Stimulated activated CD4-positive, alpha-beta T cell treated with anti-CD3 and anti-CD28 coated beads, Interleukin-12 subunit alpha, Interleukin-12 subunit beta, amount 100 ng/mL, for 4 hours (primary cell): Measurements from ENCODE around the gene SPPL2A.
"Not testable (repeated sequence)": the region's sequence is repeated elsewhere in the genome, so short reads cannot be mapped to it uniquely, and the experiment has no call there.

Experiments used
- DNase-seq: peaks from one replicate; pipeline ENCODE4 v3.0.0-alpha.2; 2020

SPPL2A gene, protein sequence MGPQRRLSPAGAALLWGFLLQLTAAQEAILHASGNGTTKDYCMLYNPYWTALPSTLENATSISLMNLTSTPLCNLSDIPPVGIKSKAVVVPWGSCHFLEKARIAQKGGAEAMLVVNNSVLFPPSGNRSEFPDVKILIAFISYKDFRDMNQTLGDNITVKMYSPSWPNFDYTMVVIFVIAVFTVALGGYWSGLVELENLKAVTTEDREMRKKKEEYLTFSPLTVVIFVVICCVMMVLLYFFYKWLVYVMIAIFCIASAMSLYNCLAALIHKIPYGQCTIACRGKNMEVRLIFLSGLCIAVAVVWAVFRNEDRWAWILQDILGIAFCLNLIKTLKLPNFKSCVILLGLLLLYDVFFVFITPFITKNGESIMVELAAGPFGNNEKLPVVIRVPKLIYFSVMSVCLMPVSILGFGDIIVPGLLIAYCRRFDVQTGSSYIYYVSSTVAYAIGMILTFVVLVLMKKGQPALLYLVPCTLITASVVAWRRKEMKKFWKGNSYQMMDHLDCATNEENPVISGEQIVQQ

DNA sequence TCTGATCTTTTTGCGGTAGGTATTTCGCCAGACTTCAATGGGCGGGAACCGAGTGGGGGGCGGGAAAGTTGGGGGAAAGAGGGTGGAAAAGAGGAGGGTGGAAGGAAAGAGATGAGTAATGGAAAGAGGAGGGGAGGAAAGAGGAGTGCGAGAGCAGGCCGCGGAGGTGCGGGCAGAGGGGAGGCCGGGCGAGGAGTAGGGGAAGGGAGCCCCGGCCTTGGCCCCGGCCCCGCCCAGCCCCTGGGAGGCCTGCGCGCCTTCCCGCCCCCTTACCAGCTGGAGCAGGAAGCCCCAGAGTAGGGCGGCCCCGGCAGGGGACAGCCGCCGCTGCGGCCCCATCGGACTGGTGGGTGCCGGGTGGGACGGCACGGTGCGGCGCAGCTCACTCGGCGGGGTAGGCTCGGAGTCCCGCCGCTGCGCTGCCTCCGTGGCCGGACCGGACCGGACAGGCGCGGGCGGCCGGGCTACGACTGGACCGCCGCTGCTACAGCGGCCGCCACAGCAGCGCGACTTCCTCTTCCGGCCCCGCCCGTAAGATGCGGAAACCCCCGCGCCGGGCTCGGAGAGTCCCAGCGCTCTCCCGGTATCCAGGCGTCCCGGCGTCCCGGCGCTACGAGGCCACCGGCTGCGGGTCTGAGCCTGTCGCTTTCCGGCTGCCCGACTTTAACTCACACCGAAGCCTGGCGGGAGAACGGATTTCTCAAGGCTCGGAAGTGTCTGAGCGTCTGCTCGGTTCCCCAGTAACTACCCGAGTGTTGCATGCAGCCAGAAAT, at the start of gene SPPL2A:
SPPL2A (minus strand) TSS at position 512 of the 773 bp plus-strand sequence; CDS start at position 339, 173 bp downstream.
- DNase-seq: peak; percentile 87

DNA sequence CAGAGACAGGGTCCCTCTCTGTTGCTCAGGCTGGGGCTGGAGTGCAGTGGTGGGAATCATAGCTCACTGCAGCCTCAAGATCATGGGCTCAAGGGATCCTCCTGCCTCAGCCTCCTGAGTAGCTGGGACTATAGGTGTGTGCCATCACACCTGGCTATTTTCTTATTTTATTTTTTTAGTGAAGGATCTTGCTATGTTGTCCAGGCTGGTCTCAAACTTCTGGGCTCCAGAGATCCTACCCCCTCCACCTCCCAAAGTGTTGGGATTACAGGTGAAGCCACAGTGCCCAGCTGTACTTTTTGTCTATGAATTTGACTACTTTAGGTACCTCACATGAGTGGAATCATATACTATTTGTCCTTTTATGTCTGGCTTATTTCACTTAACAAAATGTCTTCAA, 49.1 kb upstream of the SPPL2A start:
- no peak for DNase-seq

DNA sequence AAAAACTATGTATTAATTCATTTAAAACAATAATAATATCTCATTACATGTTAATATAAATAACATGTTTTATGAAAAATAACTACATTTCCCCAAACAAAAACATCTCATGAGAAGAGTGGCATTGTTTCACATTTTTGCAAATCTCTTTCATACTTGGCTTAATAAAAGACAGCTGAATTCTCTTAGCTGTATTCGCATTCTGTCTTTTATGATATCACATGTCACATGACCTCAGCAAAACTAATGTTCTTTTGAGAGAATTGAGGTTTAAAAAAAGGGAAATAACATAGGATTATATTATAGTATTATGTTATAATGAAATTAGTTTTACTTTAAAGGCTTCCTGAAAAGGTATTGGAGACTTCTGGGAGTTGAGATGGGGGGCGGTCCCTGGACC, 48.4 kb upstream of the SPPL2A start:
- DNase-seq: no peak

DNA sequence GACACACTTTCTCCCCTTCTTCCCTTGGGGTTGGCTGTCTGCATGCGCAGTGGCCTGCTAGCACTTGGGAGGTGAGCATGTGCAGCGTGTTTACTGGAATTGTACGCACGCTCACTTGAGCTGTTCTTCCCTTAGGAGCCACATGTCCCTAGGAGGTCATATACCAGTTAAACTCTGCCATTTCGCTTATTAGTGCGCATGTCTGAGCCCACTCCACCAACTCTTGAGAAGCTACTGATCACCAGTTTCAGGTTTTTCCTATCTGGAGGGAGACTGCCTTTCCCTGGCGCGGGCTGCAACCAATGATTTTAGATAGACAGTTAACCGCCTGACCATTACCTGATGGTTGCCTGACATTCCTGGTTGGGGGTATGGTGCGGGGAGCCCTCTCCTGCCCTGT, 47.6 kb upstream of the SPPL2A start:
- DNase-seq: no peak

DNA sequence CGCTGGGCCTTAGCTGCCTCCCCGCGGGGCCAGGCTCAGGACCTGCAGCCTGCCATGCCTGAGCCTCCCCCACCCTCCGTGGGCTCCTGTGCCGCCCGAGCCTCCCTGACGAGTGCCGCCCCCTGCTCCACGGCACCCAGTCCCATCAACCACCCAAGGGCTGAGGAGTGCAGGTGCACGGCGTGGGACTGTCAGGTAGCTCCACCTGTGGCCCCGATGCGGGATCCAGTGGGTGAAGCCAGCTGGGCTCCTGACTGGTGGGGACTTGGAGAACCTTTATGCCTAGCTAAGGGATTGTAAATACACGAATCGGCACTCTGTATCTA, 46.6 kb upstream of the SPPL2A start:
- DNase-seq: not testable (repeated sequence)

DNA sequence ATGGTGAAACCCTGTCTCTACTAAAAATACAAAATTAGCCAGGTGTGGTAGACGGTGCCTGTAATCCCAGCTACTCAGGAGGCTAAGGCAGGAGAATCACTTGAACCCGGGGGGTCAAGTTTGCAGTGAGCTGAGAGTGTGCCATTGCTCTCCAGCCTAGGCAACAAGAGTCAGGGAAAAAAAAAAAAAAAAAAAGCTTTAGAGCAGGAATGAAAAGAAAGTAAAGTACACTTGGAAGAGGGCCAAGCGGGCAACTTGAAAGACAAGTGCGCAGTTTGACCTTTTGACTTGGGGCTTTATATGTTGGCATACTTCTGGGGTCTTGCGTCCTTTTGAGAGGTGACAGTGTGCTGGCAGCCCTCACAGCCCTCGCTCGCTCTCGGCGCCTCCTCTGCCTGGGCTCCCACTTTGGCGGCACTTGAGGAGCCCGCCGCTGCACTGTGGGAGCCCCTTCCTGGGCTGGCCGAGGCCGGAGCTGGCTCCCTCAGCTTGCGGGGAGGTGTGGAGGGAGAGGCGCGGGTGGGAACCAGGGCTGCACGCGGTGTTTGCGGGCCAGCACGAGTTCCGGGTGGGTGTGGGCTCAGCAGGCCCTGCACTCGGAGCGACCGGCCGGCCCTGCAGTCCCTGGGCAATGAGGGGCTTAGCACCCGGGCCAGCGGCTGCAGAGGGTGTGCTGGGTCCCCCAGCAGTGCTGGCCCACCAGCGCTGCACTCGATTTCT, 46.1 kb upstream of the SPPL2A start:
- not testable (repeated sequence) for DNase-seq

DNA sequence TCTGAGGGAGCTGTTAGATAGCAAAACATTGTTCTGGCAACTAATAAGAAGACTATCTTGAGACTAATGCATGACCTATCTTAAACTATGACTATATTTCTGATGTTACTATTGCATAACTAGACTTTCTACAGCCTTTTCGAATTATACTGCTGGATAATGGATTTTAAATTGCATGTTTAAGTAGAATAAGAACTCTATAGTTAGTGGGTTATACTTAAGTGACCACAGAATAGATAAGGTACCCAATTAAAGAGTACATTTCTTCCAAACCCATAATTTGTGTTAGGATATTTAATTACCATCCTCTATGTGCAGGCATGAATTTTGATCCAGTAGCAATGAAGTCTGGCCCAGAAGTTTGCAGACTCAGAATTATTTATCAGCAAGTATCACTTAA, 44.6 kb upstream of the SPPL2A start:
- DNase-seq: no peak

DNA sequence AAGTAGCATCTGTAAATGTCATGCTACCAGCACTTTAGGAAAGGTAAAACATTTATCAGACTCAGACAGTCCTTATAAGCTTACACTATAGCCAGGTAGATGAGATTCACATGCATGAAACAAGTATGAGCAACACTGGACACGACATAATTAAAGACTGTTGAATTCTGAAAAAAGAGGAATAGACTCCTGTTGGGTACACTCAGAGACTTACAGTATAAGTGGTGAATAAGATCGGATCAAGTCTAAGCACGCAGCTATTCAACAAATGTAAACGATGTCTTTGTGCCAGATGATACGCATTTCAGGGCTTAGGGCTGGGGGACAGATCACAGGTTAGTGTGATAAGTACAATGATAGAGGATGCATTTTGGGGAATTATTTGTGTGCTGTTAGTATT, 43.2 kb upstream of the SPPL2A start:
- DNase-seq: no peak

DNA sequence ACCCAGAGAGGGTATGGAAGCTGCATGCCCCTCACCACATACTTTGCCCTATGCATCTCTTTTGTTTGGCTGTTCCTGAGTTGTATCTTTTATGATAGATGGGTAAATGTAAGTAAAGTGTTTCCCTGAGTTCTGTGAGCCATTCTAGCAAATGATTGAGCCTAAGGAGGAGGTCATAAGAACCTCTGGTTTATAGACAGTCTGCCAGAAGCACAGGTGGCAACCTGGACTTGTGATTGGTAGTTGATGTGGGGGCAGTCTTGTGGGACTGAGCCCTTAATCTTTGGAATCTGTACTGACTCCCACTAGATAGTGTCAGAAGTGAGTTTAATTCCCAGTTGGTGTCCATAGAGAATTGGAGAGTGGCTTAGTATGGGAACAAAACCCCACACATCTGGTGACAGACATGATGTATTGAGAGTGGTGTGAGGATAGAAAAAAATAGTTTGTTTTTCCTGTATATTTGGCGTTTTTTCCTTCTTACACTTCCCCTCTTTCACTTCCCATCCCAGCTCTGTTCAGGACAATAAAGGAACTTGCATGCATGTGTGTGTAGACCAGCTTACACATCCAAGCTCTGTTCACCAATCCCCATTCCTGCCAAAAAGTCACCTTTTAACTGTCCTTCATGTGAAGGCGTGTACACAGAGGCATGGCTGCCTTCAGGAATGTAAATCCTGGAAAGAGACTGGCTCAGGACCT, 38.1 kb upstream of the SPPL2A start:
- no peak for DNase-seq

DNA sequence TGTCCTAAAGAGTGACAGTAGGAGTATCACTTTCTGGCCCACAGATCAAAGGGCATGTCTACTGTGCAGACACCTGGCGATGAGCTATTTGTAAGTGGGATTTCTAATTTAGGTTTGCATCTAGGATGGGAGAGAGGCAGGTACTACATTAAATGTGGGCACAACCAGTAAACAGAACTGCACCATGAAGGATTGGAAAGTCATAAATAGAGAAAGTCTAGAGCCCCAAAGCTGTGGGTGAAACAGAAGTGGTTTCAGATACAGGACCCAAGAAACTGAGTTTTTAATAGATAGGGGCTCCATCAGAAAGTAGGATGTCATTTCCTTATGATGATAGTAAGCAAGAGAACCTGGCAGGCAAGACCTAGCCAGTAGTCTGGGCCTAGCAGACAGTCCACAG, 35.2 kb upstream of the SPPL2A start:
- no peak for DNase-seq

DNA sequence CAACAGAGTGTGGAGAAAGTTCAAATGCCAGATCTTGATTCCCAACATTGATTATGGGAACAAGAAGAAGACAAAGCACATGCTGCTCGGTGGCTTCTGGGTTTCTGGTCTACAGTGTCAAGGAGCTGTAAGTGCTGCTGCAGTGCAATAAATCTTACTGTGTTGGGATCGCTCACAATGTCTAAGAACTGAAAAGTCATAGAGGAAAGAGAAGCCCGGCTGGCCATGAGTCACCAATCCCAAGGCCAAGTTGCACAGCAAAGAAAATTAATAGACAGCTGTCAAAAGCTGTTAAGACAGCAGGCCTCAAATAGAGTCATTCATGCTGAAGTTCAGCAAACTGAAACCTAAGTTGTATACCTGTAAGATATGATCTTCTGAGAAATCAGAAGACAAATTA, 33.2 kb upstream of the SPPL2A start:
- DNase-seq: no peak

DNA sequence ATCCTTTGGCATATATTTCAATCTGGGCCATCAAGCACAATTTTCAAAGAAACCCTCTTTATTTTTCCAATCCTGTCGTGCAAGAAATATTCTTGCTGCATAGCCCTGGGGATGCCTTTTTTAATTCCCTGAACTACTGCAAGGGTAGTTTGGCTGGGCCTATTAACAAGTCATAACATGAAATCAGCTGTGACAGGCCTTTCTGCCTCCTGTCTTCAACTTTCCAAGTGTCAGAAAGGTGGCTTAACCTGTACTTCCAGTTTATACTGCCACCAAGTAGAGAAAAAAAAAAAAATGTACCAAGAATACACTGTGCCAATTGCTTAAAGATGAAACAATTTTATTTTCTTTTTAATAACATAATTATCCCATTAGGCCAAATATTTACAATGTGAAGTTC, 32.4 kb upstream of the SPPL2A start:
- no peak for DNase-seq

DNA sequence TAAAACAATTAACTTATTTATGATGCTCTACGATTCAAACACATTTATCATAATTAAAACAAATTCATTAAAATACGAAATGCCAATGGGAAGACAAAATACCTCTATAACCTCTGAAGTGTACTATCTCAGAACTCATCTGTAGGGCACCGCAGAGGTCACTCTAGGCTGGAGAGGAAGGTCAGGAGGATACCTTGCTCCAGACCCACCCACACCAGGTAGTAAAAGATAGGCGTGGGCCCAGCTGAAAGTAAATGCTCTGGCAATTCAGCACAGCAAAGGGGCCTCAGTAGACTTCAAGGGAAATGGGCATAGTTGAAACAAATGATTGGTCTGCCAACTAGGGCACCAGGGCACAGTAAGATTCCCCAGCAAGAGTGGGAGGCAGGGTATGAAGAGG, 26.0 kb upstream of the SPPL2A start:
- DNase-seq: no peak

DNA sequence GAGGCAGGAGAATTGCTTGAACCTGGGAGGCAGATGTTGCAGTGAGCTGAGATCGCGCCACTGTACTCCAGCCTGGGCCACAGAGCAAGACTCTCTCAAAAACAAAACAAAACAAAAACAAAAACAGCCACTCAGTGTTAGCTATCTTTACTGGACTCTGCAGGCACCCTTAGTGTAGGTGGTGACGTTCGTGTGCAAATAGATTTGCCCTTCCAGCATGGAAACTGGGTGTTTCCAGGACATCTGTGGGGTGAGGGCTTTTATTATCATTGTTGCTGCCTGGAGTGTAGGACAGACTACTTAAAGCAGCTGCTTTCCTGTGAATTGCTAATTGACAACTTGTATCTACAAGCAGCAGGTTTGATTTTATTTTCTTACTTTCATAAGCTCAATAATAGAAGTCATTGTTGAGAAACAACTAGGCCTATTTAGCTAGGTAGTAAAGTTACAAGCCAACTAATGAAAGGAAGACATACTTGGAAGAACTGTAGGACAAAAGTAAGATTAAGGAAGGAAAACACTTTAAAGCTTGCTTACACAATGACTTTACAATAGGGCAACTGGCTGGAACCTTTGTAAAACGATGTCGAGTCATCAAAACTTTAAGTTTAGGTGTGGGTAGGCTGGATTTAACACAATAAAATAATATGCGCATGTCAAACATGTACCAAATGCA, 25.4 kb upstream of the SPPL2A start:
- DNase-seq: no peak

DNA sequence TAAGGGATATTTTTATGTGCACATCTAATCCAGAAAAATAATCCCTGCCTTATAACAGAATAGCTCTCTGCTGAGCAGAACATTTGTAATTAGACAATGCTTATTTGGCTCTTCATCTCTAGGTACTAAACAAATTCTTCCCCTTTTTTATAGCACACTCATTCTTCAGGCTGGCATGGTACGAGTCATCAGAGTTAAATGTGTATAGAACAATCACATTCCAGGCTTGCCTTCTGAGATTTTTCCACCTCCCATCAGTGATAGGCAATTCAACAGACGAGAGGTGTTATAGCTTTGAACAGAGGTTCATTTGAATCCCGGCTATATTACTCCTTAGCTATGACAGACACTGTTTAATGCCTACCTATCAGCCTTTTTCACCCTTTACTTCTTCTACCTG, 21.4 kb upstream of the SPPL2A start:
- DNase-seq: no peak

DNA sequence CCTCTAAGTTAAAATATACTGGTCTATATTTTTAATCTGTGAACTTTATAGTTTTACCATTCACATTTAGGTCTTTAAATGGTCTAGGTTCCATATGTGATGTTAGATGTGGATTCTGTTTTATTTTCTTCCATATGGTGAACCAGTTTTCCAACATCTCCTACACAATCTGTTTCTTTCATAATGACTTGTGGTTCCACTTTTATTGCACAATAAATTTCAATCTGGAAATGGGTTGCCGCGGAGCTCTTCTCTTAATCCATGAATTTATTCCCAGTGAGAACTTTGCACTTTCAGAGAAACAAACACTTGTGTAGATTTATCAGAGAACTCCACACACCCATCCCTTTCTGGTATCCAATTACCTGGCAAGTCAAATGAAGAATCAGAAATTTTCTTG, 20.9 kb upstream of the SPPL2A start:
- no peak for DNase-seq

DNA sequence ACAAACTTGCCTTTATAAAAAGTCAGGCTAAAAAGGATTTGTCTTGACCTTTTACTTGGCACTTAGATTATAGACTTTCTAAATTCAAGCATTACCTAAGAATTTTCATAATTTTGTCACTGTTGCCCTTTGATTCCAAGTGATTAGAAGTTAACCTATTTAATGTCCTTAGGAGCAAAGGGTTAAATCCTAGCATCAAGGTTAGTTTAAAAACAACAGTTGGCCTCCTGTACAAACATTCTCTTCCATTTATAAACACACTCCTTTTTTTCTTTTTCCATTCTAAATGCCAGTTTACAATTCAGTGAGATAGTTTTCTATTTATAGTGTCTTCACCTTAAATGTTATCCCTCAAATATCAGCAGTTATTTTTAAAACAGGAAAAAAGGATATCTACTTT, 18.4 kb upstream of the SPPL2A start:
- DNase-seq: no peak

DNA sequence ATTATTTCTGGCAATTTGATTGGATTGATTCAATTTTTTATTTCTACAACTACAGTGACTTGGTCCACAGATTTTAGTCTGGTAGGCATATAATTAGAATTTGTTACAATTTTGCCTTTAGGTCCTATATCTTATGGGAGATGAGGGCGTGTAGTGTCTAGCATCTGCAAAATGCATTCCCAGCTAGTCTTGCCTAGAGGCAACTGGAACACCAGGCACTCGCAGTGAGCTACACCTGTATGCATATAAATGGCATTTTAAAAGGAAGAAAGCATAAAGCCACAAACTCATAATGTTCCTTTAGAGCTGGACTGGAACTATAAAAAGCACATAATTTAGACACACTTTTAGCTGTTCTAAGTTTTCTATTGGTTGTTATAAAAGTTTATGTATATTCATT, 17.9 kb upstream of the SPPL2A start:
- no peak for DNase-seq

DNA sequence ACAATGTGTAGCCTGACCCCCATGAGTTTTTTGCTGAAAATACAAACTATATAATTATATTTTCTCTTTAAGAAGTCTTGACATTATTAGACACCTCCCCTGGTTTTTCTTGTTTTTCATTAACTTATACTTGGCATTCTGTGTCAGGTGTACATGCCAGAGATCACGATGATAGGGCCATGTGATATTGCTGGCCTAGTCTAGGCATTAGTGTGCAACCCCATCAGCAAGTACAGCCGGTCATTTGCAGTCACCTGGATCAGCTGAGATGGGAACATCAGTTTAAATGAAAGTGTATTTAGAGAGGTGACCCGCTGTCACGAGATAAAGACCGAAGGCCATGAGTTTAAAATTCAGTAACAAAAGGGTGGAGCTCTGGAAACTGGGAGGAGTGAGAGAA, 12.6 kb upstream of the SPPL2A start:
- DNase-seq: no peak

DNA sequence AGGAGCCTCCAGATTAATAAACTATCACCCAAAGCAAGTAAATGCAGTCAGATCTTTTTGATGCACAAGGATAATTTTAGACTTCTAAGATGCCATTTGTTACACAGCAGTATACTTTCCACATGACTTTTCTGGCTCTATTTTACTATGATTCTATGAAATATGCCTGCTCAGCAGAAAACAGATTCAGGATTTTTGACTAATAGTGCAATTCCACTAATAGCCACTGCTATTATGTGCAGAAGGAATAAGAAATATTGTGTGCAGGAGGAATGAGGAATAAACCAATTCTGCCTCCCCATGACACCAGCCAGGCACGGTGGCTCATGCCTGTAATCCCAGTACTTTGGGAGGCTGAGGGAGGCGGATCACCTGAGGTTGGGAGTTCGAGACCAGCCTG, 11.5 kb upstream of the SPPL2A start:
- no peak for DNase-seq

DNA sequence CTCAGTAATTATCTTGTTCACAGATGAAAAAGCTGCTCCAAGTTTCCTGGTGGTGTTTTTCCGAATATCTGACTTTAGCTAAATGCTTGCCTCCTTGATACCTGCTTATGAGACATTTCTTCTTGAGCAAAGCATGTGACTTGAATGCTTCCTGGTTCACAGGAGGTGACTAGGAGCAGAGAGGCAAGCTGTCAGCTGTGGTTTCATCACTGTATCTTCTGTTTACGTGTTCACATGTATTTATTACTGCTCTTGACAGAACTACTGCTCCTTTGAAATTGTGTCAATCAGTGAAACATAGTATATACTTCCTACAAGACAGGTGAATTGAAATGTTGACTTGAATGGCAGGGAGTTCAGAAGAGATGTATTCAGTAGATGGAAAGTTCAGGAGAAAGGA, 8.9 kb upstream of the SPPL2A start:
- no peak for DNase-seq

DNA sequence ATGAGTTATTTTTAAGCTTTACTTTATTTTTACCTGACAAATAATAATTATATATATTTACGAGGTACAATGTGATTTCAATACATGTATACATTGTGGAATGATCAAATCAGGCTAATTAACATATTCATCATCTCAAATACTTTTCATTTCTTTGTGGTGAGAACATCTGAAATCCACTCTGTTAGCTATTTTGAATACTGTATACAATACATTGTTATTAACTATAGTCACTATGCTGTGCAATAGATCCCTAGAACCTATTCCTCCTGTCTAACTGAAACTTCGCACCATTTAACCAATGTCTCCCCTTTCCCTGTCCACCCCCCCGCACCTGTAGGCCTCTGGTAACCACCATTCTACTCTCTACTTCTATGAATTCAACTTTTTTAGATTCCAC, 7.9 kb upstream of the SPPL2A start:
- DNase-seq: no peak
